SK-N-SH treated with all-trans-retinoic acid at 6 μM for 48 hours (cell line): ENCODE results near the gene CROCC2.

Experiments
- ATAC-seq: fragments of 200-7000 bp; cut with Tn5 transposase; 3 replicates; pipeline ENCODE4 v1.9.1; 2020; ENCODE audit warnings: mild to moderate bottlenecking, moderate library complexity
- ARNTL ChIP-seq: fragments of 450-650 bp; formaldehyde crosslinking; IDR thresholded peaks from 2 replicates; pipeline ENCODE4 v1.5.0; 2020; ENCODE audit warnings: low read depth, mild to moderate bottlenecking, moderate library complexity, borderline replicate concordance
- BACH2 ChIP-seq: fragments of 250-450 bp; sonication (Bioruptor Pico); IDR thresholded peaks from 2 replicates; pipeline ENCODE4 v1.9.0; 2021; ENCODE audit warnings: mild to moderate bottlenecking, borderline replicate concordance
- CREB5 ChIP-seq: fragments of 250-450 bp; sonication (Bioruptor Pico); IDR thresholded peaks from 2 replicates; pipeline ENCODE4 v1.5.1; 2020; ENCODE audit warnings: low read depth, mild to moderate bottlenecking, moderate library complexity
- CSDC2 ChIP-seq: fragments of 250-450 bp; sonication (Bioruptor Pico); IDR thresholded peaks from 2 replicates; pipeline ENCODE4 v1.5.0; 2020; ENCODE audit warnings: mild to moderate bottlenecking, moderate library complexity
- ESRRG ChIP-seq: fragments of 250-450 bp; sonication (Bioruptor Pico); IDR thresholded peaks from 2 replicates; pipeline ENCODE4 v1.6.1; 2021; ENCODE audit warnings: mild to moderate bottlenecking
- GLIS3 ChIP-seq: fragments of 250-450 bp; sonication (Bioruptor Pico); IDR thresholded peaks from 2 replicates; pipeline ENCODE4 v1.5.0; 2020; ENCODE audit warnings: mild to moderate bottlenecking, moderate library complexity
- ISL1 ChIP-seq: fragments of 250-450 bp; sonication (Bioruptor Pico); IDR thresholded peaks from 2 replicates; pipeline ENCODE4 v2.1.2; 2022; ENCODE audit warnings: mild to moderate bottlenecking, moderate library complexity
- PATZ1 ChIP-seq: fragments of 250-450 bp; sonication (Bioruptor Pico); IDR thresholded peaks from 2 replicates; pipeline ENCODE4 v1.8.0; 2020; ENCODE audit warnings: mild to moderate bottlenecking, moderate library complexity, borderline replicate concordance
- PPARA ChIP-seq: fragments of 250-450 bp; sonication (Bioruptor Pico); IDR thresholded peaks from 2 replicates; pipeline ENCODE4 v1.5.0; 2020; ENCODE audit warnings: mild to moderate bottlenecking, borderline replicate concordance
- RARB ChIP-seq: fragments of 250-450 bp; sonication (Bioruptor Pico); IDR thresholded peaks from 2 replicates; pipeline ENCODE4 v1.8.0; 2021; ENCODE audit warnings: mild to moderate bottlenecking, moderate library complexity
- SNAI2 ChIP-seq: fragments of 250-450 bp; sonication (Bioruptor Pico); IDR thresholded peaks from 2 replicates; pipeline ENCODE4 v1.5.0; 2020; ENCODE audit warnings: mild to moderate bottlenecking, moderate library complexity
- TCF4 ChIP-seq: fragments of 250-450 bp; sonication (Bioruptor Pico); IDR thresholded peaks from 2 replicates; pipeline ENCODE4 v1.8.0; 2021; ENCODE audit warnings: mild to moderate bottlenecking, moderate library complexity, borderline replicate concordance
- TOX ChIP-seq: fragments of 250-450 bp; sonication (Bioruptor Pico); IDR thresholded peaks from 2 replicates; pipeline ENCODE4 v1.8.0; 2021; ENCODE audit warnings: mild to moderate bottlenecking, moderate library complexity, borderline replicate concordance
- TSHZ2 ChIP-seq: fragments of 250-450 bp; sonication (Bioruptor Pico); IDR thresholded peaks from 2 replicates; pipeline ENCODE4 v1.5.0; 2020; ENCODE audit warnings: mild to moderate bottlenecking, moderate library complexity
- ZC3H10 ChIP-seq: fragments of 250-450 bp; sonication (Bioruptor Pico); IDR thresholded peaks from 2 replicates; pipeline ENCODE4 v1.5.1; 2021; ENCODE audit warnings: mild to moderate bottlenecking, moderate library complexity
- ZFP30 ChIP-seq: fragments of 450-650 bp; formaldehyde crosslinking; IDR thresholded peaks from 2 replicates; pipeline ENCODE4 v1.5.0; 2022; ENCODE audit warnings: mild to moderate bottlenecking, moderate library complexity
- ZNF565 ChIP-seq: fragments of 450-650 bp; formaldehyde crosslinking; conservative IDR thresholded peaks from 2 replicates; pipeline ENCODE4 v1.5.0; 2020; ENCODE audit warnings: low read depth, mild to moderate bottlenecking, moderate library complexity
- ZNF70 ChIP-seq: fragments of 450-650 bp; formaldehyde crosslinking; IDR thresholded peaks from 2 replicates; pipeline ENCODE4 v1.5.0; 2020; ENCODE audit warnings: mild to moderate bottlenecking, moderate library complexity
- ZNF8 ChIP-seq: fragments of 450-650 bp; formaldehyde crosslinking; IDR thresholded peaks from 2 replicates; pipeline ENCODE4 v1.5.0; 2020; ENCODE audit warnings: mild to moderate bottlenecking, moderate library complexity
- TF ChIP-seq, protein P1 (sequence below): fragments of 250-450 bp; sonication (Bioruptor Pico); IDR thresholded peaks from 2 replicates; pipeline ENCODE4 v1.8.0; 2021; ENCODE audit warnings: low read depth, mild to moderate bottlenecking, moderate library complexity, borderline replicate concordance

CROCC2 gene

GRCh38 chr2:240878341-240878936 lies 27.7 kb upstream of the CROCC2 start (continued):
- TF ChIP-seq PATZ1 (CRISPR knock-in tag) (no peak), TCF4 (CRISPR knock-in tag) (no peak)

DNA sequence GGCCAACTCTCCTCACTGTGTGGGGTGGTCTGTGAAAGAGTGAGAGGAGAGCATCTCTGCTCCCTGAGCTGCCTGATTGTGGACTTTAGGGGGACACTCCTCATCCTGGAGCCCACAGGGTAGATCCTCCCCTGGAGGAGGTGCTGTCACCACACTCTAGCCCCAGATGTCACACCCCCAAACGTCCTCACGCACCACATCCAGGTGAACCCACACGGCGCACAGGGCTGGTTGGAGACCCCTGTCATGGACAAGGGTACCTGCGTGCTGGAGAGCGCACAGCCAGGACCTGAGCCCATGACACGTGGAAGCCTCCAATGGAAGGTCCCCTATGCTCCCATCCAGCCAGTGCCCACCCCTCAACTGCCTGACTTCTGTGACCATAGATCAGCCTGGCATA lies 27.0 kb upstream of the CROCC2 start:
- no peak for TF ChIP-seq ZFP30 (CRISPR knock-in tag)
- no peak for TF ChIP-seq ZNF565 (CRISPR knock-in tag)
- no peak for TF ChIP-seq ZC3H10 (CRISPR knock-in tag)
- no peak for TF ChIP-seq PATZ1 (CRISPR knock-in tag)
- no peak for TF ChIP-seq ESRRG (CRISPR knock-in tag)
- TF ChIP-seq ZNF8 (CRISPR knock-in tag) = no peak
- TF ChIP-seq GLIS3 (CRISPR knock-in tag) = no peak
- TF ChIP-seq ZNF70 (CRISPR knock-in tag) = no peak
- TF ChIP-seq, protein P1, sequence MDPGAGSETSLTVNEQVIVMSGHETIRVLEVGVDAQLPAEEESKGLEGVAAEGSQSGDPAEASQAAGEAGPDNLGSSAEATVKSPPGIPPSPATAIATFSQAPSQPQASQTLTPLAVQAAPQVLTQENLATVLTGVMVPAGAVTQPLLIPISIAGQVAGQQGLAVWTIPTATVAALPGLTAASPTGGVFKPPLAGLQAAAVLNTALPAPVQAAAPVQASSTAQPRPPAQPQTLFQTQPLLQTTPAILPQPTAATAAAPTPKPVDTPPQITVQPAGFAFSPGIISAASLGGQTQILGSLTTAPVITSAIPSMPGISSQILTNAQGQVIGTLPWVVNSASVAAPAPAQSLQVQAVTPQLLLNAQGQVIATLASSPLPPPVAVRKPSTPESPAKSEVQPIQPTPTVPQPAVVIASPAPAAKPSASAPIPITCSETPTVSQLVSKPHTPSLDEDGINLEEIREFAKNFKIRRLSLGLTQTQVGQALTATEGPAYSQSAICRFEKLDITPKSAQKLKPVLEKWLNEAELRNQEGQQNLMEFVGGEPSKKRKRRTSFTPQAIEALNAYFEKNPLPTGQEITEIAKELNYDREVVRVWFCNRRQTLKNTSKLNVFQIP (CRISPR knock-in tag) = no peak
- no peak for TF ChIP-seq CREB5 (CRISPR knock-in tag)
- TF ChIP-seq ARNTL (CRISPR knock-in tag) = no peak
- TF ChIP-seq ISL1 (CRISPR knock-in tag) = no peak
- TF ChIP-seq TCF4 (CRISPR knock-in tag) = no peak
- TF ChIP-seq, all 23 proteins: peak for 0
- no peak for ATAC-seq

- TF ChIP-seq RARB (CRISPR knock-in tag) (no peak), ZNF565 (CRISPR knock-in tag) (no peak), TOX (CRISPR knock-in tag) (no peak), PATZ1 (CRISPR knock-in tag) (no peak), ISL1 (CRISPR knock-in tag) (no peak), SNAI2 (no peak), ESRRG (CRISPR knock-in tag) (no peak), TSHZ2 (CRISPR knock-in tag) (no peak), PPARA (no peak), CSDC2 (CRISPR knock-in tag) (no peak), ZNF8 (CRISPR knock-in tag) (no peak), BACH2 (no peak), ZFP30 (CRISPR knock-in tag) (no peak)
- TF ChIP-seq, protein P1 (CRISPR knock-in tag) = no peak
- no peak for ATAC-seq
Measured at GRCh38 chr2:240881913-240882312, 24.2 kb upstream of the CROCC2 start.
